GF-D8 (cell line): ENCODE results near the gene ARMCX2.
"Not testable (repeated sequence)": the region's sequence is repeated elsewhere in the genome, so short reads cannot be mapped to it uniquely, and the experiment has no call there.

ENCODE experiments used
- DNase-seq: peaks from one replicate; lab custom pipeline; 2025; lab: John Stamatoyannopoulos, UW

ARMCX2 gene

DNA sequence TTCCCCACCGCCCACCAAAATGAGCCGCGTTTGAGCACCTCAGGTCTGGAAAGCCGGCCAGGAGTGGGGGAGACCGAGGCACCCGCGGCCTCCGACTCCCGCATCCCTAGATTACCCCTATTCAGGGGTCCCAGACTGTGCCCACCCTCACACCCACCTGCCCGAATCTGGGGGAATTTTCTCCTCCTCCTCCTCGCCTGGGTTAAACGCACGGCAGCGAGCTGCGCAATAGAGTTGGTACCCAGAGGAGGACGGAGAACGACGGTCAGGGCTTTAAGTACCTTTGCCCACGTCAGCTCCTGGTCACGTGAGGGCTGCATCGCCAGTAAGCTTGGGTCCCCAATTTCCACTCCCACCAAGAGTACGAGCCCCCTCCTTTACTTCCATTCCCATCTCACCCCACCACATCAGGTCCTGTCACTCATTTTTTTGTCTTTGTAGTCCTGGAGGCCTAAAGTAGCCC, at the start of gene ARMCX2:
ARMCX2 (minus strand) TSS at position 250 of the 463 bp plus-strand sequence. CDS start 2,262 bp downstream, outside the sequence.
- no peak for DNase-seq

DNA sequence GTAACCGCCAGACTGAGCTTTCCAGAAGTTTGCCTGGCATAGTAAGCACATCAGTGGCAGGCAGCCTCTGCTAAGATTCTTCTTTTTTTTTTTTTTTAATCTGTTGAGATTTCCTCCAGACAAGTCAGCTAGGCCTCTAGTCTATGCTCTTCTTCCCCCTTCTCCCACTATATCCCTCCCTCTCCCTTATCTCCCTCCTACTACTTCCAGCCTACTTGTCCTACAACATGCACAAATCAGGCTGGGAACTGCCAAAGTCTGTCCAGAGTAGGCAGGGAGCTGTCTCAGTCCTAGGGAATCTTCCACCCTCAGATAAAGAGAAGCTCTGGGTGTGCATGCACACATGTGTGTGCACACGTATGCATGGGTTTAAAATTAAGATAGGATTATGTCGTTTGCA, 49.7 kb upstream of the ARMCX2 start:
- no peak for DNase-seq

DNA sequence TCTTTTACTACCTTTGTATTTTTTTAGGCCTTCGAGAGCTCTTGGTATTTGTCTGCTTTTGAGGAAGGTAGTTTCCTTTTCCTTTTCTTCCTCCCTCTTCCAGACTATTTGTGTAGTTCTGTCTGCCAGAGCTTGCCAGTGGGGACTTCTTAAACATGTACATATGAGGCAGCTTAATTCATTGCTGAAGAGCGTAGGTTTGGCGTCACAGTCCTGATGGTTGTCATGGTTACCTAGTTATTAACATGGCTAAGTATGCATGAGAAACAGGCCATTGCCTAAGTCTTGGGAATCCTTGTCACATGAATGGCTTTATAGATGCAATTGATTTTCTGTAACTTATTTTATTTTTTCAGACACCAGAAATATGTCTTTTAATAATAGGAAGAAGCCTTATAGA, 48.5 kb upstream of the ARMCX2 start:
- no peak for DNase-seq

DNA sequence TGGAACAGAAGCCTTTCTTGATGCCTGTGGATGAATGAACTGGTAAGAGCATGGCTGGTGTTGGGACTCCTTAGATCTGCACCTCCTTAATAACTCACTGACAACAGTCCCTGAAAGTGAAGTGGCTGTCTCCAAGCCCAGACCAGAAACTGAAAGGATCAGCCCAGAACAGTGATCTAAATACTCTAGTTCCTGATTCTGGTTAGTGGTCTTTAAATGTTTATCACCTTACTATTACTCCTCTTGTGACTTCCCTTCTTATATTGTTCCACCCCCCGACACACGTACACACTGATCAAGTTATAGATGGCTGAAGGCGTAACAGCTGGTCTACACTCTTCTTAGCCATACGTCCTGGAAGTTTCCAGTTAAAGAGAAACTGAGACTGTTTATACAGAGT, 33.8 kb upstream of the ARMCX2 start:
- DNase-seq = no peak

DNA sequence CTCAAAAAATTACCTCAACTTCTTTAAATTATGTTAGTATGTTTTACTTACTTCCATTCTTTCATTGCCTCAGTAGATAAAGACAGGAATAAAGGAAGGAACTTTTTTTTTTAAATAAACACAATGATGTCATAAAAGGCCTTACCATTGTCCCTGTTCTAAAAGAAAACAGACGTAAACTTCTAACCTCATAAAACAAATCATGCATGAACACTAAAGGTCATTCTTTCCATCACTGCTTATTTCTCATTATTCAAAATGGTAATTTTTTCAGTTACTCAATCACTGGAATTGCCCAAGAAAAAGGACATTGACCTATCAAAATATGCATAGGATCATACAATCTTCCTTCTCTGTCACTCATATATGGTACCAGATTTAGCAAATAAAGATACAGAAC, 32.2 kb upstream of the ARMCX2 start:
- no peak for DNase-seq

DNA sequence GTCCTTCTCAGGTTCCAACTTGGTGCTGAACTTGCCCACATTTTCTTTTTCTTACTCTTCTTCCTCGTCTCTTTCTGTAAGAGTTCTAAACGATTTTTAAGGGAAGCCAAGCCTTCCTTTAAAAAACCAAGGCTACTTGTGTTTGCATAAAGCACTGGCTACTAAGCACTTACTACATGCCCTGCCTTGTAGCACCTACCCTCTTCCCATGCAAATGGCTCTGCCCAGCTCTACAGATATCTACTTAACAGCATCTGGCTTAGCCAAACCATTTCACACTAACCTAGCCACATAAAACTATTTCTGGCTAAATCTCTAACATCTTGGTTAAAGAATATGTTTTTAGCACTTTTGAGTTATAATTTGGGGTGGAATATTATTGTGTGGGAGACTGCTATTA, 26.9 kb upstream of the ARMCX2 start:
- DNase-seq = no peak

DNA sequence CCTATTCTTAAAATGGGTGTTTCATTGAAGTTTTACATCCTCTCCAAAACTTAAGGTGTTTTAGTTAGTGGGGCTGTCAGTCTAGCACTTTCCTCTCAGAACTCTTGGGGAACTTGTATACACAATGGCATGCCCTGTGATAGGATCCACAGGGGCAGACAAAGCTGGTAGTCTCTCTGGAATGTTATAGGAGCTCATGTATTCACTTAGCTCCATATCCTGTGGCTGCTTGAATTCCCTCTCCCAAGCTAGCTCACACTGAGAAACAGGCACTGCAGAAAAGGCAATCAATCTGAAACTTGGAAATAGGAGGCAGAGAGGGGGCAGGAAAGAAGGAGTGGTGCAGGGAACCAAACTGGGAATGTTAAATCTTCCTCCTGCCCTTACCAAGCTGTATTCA, 26.3 kb upstream of the ARMCX2 start:
- no peak for DNase-seq

DNA sequence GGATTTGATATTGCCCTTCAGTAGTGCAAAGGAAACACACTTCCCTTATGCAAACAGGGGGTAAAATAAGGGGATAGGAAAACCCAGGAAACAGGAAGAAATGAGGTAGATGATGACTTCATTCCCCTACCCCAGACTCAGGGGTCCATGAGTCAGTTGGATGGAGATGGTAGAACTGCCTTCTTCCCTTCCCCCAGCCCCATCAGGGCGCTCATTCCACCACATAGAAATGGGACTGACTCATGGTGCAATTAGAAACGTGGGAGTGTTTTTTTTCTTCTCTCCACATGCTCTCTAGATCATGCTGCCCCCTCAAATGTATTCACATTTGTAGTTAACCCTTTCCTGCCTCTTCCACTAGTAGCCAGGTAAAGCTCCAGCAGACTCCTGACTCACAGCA, 23.1 kb upstream of the ARMCX2 start:
- no peak for DNase-seq

DNA sequence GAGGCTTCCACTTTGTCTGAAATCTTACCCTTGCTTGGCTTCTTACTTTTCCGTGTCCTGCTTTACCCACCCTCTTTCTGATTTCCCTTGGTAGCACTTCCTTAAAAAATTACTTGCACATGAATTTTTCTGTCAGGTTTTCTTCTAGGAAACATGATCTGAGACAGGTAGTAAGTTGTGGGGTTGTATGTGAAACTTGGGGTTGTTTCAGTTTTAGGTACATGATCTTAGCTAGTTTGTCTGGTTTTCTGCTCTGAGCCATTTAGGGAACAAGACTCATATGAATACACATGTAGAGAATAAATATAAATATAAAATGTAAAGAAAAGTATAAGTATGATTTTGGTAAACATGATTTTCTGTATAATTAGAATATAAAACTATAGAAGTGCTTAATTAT, 17.4 kb upstream of the ARMCX2 start:
- DNase-seq = no peak

DNA sequence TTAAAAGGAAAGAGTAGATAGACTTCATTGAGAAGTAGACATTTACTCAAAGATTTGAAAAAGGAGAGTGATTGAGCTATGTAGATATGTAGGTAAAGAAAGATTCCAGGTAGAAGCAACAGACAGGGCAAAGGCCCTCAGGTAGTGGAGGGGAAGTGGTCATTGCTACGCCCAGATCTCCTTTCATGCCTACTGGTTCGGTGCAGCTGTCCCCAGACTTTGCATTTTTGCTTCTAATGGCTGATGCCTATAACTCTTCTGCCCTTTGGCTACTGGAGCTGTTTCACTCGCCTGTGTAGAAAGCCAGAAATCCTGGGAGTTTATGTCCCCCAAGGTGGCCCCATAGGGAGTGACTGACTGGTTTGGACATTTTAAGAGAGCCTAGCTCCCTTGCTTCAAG, 16.9 kb upstream of the ARMCX2 start:
- no peak for DNase-seq

DNA sequence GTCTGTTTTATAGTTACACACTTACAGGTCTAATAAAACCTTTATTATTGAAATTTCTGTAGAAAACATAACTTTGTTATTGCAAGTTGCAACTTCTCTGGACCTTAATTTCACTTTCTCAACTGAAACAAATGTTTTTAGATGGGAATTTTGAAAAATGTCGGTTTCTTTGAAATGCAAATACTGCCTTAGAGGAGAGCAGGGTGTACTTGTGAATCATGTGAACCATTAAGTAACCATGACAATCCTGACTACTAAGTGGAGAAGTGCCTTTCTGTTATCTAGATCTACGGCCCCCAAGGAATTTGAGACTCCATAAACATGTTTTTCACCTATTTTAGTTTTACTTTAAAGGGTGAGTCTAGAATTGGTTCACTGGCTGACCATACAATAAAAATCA, 8.5 kb upstream of the ARMCX2 start:
- DNase-seq = no peak

DNA sequence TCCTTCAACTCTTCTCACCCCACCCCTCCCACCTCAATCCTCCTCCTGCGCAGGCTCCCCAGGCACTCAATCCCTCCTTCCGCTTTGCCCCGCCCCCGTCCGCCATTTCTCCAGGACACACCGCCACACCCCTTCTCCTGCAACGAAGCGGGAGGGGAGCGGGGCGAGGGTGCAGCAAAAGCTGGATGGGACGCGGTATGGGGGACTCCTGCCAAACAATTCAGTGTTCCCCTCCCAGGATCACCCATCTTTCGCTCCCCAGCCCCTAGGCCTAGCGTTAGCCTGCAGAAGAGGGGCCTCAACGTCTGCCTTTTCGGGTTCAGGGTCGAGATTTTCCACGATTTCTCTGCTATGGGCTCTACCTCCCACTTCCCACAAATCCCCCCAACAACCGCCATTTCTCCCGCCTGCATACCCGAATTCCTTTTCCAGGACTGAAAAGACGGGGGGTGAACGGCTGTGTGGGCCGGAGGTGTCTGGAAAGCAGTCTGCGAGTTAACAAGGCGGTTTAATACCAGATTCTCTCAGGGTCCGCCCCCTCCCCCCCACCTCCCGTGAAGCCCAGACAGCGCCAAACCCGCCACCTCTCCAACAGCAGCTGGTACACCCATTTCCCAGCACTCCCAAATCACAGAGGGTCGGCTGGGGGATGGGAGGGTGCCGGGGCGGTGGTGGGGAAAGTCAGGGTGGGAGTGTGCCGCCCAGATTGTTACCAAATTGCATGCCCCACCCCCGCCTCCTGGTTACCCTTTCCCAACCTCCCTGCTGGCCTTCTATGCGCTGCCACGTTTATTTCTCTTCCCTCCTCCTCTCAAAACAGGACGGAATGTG, 774 bp downstream of the ARMCX2 start:
- DNase-seq = no peak

DNA sequence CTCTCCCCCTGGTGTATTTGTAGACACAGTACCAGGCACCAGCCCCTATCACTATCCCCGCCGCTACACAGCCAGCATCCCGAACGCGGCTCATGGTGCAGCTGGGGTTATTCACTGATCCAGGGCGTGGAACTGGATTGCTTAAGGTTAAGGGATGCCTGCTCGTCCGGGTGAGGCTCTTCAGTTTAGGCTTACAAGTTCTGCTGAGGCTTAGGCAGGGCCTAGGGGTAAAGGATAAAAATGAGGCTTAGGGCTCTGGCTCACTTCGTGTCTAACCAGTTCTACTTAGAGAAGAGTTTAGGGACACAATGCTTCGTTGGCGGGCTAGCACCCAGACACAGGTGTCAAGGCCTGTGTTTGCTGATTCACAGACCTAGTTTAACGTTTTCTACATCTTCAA, 2.2 kb downstream of the ARMCX2 start:
- no peak for DNase-seq

DNA sequence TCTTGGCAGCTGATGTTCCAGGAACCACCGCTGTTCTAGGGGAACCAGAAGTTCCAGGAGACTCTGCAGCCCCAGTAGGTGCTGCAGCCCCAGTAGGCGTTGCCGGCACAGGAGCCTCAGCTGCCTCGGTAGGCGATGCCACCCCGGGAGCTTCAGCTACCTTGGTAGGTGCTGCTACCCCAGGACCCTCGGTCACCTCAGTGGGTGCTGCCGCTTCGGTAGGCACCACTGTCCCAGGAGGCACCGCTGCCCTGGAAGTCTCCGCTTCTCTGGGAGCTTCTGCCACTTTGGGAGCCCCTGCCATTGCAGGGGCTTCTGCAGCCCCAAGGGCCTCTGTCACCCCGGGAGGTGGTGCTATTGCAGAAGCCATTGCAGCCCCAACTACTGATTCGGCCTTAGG, 2.8 kb downstream of the ARMCX2 start:
- DNase-seq = no peak

DNA sequence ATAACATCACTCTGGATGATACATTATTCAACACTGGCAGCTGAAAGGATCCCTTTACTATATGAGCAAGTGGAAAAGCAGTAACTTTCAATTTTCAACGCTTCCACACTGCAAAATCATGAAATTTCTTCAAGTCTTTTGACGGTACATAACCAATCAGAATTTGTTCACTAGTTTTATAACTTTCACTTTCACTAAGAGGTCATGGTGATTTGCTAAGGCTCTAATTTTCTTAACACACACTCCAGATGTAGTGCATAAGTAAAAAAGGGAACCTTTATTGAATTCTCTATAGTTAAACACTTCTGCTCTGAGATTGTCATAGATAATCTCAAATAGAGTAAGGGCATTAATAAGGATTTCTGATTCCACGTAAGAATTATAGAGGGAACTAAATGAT, 4.1 kb downstream of the ARMCX2 start:
- DNase-seq = no peak

DNA sequence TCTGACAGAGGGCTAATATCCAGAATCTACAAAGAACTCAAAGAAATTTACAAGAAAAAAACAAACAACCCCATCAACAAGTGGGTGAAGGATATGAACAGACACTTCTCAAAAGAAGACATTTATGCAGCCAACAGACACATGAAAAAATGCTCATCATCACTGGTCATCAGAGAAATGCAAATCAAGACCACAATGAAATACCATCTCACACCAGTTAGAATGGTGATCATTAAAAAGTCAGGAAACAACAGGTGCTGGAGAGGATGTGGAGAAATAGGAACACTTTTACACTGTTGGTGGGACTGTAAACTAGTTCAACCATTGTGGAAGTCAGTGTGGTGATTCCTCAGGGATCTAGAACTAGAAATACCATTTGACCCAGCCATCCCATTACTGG, 11.9 kb downstream of the ARMCX2 start:
- DNase-seq = not testable (repeated sequence)

DNA sequence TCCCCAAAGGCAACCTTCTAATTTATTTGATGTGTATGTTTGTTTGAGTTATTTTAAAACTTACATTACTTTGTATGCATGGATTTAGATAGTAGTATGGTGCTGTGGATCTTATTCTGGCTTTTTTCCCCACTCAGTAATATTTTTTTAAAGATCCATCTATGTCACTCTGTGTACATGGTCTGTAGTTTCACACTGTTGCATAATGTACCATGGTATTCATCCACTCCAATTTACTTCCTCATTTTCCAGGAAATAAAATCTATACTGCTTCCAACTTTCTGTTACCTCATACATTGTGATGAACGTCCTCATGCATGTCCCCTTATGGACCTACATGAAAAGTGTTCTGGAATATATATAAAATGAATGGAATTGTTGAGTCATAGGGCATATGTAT, 17.6 kb downstream of the ARMCX2 start:
- no peak for DNase-seq

DNA sequence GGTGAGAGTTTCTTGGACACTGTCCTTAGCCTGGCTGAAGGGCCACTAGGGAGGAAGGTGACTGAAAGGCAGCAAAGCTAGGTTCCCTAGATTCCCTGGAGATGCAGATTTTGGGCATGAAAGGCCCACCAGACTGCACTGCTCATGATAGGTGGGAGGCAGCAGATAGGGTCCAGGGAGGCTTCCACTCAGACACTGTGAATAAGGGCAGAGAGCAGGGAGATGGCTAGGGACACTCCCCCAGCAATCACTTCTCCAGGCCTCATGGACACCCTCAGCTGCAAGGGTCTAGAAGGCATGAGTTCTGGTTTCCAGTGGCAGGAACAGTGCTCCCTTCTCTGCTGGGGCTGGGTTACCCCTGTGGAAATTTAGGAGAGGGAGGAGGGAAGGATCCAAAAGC, 20.1 kb downstream of the ARMCX2 start:
- no peak for DNase-seq

DNA sequence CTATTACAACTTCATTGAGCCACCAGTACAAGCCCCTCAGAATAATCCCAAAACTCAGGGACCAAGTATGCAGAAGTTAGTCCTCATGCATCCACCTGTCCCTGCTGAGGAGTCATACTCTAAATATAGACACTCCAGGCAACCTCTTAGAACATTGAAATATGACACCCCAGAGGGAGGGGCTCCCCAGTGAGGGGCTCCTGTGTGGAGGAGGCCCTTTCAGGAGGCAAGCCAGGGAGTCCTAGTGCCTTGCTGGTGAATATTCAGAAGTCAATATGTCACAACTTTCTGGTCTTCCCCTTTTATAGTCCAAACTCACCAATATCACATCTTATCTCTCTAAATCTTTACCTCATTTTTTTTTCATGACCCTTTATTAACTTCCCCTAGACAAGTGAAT, 40.3 kb downstream of the ARMCX2 start:
- DNase-seq = no peak

DNA sequence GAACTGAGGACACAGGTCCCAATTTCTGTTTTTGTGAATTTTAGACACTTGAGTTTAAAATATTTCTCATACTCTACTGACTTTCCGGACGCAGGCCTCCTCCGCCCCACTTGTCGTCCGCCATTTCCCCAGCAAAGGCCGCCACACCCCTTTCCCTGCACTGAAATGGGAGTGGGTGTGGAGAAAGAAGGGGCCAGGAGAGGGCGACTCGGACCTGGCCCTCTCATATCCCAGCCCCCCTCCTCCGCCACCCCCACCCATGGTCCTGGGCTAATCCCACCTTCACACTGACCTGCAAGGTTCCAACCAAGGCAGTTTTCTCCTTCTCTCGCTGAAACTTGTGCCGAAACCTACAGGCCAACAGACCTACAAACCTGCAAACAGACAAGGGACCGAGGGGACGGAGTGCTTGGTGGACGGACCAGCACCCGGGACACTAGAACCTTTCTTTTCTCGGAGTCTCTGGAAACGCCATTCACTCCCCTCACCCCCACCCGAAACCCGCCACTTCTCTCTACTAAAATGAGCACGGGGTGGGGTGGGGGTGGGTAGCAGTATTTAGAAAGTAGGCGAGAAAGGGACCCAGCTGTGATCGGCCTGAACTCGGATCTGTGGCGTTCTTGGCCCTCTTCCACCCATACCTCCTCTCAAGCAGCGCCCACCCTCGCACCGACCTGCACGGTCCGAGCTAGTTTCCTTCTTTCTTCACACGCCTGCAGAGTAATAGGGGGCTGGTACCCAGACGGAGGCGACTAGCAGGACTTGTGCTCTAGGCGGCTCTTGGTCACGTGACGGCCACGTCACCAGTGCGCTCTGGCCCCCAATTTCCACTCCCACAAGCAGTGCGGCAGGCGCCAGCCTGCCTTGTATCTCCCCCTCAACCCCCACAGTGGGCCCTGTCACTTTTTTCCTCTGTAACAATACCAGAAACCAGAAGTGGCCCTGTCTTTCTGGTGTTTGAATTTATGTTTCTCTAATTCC, 42.1 kb downstream of the ARMCX2 start, which contains the start of gene ARMCX6:
ARMCX6 (minus strand) TSS at position 790 of the 981 bp plus-strand sequence. CDS start 1,380 bp downstream, outside the sequence.
- DNase-seq = no peak

DNA sequence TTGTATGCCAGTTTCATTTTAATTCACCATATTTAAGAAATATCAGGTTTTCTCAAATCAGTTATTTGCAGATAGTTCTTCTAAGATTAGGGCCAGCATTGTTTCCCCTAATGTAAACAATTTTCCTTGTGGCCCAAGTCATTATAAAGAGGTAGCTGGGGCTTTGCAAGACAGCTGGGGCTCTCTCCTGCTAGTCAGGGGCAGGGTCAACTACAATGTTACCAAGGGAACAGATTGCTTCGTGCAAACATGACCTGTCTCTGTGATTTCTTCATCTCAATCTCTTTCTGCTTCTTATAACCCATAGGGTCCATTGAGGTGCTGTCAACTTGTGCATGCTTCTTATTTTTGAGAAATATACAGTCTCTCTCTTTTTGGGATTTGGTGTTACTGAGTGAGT, 53.9 kb downstream of the ARMCX2 start:
- no peak for DNase-seq
